GM18873 (cell line): Measurements from ENCODE around the gene LIPT1.
A peak's percentile ranks its signal among the peaks of the same experiment; 100 is the strongest.
"Not testable (repeated sequence)": the region's sequence is repeated elsewhere in the genome, so short reads cannot be mapped to it uniquely, and the experiment has no call there.

Experiments
- ATAC-seq: cut with Tn5 transposase; IDR thresholded peaks from one replicate; pipeline ENCODE4 v1.9.1; 2021; ENCODE audit warnings: mild to moderate bottlenecking, moderate library complexity, moderate number of reproducible peaks; ENCODE audit not compliant: unreplicated experiment, low FRiP score

The LIPT1 gene

DNA sequence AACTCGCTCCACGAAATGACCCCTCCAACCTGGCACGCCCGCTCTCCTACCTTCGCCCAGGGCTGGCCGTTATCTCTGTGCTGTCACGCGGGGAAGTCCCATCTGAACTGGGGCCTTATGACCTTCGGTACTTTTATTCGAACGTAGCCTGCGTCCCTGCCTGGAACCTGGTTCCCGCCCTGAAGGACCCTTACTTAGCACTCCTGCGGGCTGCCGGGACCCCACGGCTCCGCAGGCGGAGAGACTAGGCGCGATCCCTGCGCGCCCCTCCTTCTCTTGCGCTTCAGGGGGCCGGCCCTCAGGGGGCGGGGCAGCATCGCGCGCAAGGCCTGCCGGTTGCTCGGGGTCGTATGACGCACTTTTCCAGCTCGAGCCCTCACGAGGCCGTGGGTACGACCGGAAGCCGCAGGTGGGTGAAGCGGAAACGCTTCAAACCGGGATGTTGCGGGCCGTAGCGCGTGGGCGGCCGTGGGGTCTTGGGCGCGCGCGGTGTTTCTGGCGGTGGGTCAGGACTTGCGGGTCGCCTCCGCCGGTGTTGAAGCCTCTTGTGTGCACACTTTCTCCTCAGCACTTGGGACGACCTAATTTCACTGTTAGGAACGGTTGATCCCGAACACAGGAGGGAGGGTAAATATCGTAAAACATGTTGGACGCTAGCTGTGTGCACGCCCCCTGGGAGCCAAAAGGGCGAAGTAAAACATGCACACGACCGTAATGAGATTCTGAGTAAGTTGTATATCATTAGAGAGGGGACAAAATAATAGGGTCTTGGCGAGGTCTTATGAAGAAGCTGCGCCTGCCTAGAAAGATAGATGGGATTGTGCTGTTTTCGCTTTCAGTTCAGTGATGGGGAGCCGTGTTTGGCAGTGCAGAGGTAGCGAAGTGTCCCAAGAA is at the start of gene LIPT1, which contains the start of gene TSGA10:
LIPT1 (plus strand) TSS at position 325 of the 894 bp plus-strand sequence. CDS start 6,991 bp downstream, outside the sequence.
TSGA10 (minus strand) TSS at position 300 of the 894 bp plus-strand sequence. CDS start 45,503 bp downstream, outside the sequence.
- peak; percentile 91 for ATAC-seq

DNA sequence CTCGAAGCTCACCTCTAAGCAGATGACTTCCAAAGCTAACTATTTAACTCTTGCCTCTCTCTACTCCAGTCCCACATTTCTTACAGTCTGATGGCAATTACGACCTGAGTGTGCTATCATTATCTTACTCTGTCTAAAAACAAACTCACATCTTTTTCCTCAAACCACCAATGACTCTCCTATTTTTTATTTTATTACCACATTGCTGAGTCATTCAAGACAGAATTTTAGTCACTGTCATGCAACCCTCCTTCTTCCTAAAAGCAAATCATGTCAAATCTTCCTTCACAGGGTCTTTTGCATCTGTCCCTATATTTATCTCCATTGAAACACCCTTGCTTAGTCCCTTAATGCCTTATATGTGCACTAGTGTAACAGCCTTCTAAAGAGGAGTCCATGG is 47.9 kb upstream of the LIPT1 start:
- ATAC-seq, result no peak

DNA sequence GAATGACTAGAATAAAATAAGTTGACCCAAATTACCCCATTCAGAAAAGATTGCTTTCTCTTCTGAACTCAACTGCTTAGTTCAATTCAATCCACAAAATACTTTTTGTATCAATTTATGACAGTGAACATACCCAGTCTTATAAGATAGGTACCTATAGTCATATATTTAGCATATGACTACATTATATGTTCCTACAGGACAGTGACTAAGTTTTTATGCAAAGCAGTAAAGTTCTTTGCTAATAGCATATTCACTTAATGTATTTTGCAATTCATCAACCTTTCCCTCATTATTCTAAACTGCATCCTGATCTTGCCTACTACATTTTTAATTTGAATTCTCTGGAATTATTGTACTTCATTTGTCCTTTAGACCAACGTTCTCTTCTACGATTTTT is 43.5 kb upstream of the LIPT1 start:
- no peak for ATAC-seq

DNA sequence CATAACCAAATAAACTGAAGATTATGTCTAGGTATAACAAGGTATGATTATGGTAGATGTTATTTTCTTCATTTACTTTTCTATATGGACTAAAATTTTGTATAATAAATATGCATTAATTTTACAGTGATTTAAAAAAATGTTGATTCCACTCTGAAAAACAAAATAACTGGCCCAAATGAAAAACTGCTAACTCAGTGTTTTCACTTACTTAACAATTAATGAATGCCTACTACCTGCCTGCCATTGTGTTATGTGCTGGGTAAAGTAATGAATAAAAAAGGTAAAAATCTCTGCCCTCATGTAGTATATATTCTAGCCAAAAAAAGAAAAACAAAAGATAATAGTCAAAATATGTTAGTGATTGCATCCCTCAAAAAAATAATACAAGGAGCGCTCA is 42.8 kb upstream of the LIPT1 start:
- ATAC-seq, result no peak

DNA sequence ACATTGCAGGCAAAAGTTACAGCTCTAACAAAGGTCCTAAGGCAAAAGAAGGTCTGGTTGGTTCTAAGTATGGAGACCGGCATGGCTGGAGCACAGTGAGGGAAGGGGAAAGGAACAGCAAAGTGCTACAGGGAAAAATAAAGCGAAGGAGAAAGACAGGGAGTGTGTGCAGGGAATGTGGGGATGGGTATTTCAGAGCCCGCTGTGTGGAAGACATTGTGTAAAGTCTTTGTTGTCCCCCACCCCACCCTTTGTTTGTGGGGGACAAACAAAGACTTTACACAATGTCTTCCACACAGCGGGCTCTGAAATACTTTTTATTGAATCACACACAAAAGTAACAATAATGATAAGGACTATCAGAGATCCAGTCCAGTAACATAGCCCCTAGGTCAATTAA is 42.1 kb upstream of the LIPT1 start:
- no peak for ATAC-seq

DNA sequence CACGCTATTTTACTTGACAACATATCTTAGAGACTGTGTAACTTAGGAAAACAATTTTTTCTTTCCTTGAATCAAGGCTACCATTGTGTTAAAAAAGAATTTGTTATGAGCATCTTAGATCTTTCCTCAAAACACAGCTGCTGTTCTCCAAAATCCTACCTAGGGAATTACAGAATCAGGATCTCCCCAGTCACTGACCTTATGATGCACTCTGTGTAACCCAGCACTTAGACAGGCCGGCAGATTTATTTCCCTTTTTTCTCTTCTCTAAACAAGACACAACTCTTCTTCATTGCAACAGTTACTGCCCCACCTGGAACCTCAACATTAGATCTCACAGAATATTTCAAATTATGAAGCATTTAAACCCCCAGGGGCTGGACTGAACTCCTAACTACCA is 26.8 kb upstream of the LIPT1 start:
- ATAC-seq, result no peak

DNA sequence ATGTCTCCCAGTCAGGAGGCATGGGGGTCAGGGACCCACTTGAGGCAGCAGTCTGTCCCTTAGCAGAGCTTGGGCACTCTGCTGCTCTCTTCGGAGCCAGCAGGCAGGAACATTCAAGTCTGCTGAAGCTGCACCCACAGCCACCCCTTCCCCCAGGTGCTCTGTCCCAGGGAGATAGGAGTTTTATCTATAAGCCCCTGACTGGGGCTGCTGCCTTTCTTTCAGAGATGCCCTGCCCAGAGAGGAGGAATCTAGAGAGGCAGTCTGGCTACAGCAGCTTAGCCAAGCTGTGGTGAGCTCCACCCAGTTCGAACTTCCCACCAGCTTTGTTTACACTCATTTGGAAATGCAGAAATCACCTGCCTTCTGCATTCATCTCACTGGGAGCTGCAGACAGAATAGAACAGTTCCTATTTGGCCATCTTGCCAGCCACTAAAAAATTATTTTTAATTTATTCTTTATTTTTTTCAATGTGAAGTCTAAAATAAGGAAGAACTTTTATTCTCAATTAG is 19.7 kb upstream of the LIPT1 start:
- not testable (repeated sequence) for ATAC-seq

DNA sequence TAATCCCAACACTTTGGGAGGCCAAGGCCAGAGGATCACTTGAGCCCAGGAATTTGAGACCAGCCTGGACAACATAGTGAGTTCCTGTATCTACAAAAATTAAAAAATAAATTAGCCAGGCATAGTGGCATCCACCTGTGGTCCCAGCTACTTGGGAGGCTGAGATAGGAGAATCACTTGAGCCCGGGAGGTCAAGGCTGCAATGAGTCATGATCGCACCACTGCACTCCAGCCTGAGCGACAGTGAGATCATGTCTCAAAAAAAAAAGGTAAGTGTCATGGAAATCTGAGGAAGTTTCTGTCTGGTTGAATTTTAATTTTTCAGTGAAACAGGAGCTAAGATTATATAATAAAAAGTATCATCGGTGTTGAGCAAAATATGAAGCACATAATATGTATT is 15.8 kb upstream of the LIPT1 start:
- no peak for ATAC-seq

DNA sequence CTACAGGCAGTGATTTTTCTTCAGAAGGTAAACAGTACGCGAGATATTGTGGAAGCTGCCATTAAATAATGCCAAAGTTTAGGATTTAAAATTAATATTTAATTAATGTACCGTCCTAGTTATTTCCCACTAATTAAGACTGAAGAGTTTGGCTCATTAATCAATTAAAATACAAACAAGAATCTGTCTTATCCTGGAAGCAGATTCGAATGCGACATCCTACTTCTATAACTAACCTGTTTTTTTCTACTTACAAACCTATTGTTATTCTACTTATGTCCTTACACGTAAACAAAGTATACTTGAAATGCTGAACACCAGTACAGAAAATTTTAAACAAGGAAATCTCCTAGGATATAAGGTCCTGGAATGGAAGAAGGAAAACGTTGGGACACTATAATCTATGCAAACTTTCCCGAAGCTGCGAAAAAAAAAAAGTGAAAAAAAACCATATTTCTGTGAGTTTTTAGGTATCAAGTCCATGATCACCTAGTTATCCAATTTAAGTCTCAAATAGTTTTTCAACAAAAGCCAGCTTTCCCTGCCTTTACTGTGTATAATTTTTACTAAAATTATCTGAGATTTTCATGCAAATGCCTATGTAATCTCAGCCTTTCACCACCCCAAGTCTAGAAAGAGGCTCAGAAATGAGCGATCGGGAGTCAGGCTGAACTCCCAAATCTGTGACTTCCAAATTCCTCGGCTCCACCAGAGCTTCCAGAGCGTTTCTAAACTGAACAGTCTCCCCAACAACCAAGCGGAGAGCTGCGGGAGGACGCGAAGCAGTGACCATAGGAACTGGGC is 14.5 kb upstream of the LIPT1 start:
- no peak for ATAC-seq

DNA sequence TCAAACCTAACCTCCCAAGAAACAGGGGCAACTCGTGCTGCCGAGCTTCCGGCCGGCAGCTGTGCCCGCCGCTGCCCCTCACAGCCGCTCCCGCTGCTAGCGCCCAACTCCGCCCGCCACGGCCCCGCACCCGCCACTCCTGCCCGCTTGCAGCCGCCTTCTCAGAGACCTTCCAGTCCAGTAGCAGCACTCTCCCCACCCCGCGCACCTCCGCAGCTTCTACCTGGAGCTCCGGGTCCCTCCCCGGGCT is 14.0 kb upstream of the LIPT1 start:
- ATAC-seq, result peak; percentile 31

DNA sequence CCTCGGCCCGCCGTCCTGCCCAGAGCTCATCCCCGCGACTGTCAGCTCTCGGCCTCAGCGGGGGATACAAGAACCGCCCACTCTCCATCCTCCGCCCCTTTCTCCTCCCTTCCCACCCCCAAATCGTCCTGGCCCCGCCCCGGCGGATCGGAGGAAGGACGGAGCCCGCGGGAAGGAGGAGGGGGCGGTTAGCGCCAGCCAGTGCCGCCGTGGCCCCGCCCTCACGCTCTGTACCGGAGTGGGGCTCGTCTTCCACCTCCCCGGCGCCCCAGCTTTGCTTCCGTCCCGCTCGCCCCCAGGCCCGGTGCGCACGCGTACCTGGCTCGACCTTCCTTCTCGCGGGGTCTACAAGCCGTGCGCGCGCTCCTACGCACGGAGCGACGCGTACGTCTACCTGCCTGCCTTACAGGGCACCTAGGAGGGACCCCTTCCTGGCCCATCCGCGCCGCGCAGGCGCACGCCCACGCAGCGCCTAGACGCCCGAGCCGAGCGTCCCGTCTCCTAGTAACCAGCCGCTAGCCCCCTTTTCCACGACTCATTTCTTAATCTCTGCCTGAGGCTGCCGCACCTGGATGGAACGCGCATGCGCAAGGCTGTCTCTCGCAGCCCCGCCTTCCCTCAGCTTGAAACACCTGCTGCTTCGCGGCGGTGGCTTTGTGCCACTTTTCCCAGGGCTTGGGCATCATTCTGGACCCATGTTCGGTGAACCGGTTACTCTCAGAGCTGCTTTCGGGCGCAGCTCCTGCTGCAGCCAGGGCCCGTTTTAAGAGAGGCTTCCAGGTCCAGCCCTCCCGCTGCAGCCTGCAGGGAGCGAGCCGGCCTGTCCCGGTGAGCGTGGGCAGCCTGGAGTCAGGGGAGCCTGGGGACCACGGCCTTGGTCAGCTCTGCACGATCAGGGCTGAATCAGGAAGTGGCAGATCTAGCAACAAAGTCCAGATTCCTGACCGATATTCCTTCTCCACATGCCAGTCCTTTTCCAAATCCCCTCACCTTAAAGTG is 13.4 kb upstream of the LIPT1 start, which contains the start of gene C2orf15:
C2orf15 (plus strand) TSS at position 598 of the 999 bp plus-strand sequence. CDS start 8,852 bp downstream, outside the sequence.
- peak; percentile 77 for ATAC-seq

DNA sequence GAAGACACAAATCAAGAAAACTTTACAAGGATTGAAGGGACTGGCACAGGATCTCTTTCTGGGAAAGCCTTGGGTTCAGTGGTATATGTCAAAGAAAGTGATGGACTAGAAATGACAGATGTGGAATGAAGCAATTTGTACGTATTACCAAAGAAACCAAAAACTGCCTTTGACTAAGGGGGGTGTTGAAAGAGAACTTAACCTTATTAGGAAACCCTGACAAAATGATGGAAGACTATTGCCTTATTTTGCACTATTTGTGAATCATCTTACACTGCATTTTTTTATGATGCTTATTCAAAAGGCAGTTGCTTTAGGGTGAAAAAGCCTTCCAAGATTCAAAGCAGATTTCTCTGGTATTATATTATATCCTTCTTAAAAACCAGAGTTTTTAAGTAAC is 4.1 kb upstream of the LIPT1 start:
- no peak for ATAC-seq

DNA sequence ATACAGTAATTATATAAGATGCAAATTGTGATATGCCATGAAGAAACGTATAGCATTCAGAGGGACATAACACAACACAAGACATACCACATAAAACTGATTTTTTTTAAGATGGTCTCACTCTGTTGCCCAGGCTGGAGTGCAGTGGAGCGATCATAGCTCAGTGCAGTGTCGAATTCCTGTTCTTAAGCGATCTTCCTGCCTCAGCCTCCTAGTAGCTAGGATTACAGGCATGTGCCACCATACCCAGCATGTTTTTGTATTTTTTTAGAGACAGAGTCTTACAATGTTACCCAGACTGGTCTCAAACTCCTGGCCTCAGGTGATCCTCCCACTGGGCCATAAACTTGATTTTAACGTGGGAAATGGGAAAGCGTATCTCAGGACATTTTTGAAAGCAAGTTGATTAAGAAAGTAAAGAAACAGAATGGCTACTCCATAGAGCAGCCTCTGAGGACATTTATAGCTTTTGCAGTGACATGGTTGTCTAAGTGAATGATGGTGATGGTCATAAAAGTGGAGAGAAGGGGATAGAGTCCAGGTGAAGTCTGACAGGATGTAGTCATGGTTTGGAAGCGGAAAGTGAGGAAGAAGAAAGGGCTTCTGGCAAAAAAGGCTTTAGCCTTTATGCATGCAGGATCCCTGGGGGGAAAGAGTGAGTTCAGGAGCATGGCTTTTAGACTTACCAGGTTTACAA is 2.4 kb upstream of the LIPT1 start:
- no peak for ATAC-seq

DNA sequence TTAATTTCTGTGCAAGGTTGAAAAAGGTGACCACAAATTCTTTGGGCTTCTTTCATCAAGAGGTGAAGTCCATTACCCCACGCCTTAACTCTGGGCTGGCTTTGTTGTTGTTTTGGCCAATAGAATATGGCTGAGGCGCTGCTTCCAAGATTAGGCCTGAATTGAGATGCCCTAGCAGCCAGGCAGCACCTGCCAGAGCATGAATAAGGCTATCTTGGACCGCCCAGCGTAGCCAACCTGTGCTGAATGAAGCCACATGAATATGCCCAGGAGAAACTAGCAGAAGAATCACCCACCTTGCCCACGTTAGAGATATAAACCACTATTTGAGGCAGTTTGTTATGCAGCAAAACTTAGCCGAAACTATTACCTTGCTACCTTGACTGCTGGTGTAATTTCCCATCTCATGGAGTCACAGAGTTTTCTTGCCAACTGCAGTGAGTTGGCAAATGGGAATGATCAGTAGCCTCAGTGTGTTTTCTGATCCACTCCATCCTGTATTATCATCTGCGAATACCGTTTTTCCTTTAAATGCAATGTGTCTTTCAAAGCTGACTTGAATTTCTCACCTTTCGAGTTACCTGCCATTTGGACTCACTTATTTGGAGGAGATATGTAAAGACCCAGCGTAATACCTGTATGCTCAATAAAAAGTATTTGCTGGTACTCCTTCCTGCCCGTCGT is 704 bp upstream of the LIPT1 start:
- ATAC-seq, result no peak

DNA sequence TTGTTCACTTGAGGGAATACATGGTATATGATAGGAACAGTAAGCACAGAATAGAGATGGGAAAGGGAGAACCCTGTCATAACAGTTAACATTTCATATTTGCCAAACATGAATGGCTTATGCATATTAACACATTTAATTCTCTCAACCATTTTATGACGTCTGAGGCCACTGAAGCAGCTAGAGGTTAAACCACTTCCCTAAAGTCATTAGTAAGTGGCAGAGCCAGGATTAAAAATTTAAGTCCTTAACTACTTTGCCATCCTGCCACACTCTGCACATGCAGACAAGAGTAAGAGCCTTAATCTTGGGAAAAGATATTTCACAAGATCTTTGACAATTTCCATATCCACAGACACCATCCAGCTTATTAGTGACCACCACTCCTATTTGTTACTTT is 2.1 kb downstream of the LIPT1 start:
- no peak for ATAC-seq

DNA sequence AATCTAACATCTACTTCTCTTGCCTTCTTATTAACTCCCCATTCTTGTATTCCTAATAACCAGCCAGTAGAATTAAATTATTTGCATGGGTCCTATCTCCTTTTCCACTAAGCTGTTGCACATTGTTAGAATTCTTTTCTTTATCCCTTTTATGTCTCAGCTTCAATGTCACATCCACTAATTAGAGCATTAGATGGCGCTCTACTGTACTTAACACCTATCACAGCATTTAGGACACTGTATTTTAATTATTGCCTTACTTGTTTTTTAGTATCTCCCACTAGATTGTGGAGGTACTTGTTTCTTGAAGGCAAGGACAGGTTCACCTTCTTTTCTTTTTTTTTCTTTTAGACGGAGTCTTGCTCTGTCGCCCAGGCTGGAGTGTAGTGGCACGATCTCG is 3.8 kb downstream of the LIPT1 start:
- no peak for ATAC-seq

DNA sequence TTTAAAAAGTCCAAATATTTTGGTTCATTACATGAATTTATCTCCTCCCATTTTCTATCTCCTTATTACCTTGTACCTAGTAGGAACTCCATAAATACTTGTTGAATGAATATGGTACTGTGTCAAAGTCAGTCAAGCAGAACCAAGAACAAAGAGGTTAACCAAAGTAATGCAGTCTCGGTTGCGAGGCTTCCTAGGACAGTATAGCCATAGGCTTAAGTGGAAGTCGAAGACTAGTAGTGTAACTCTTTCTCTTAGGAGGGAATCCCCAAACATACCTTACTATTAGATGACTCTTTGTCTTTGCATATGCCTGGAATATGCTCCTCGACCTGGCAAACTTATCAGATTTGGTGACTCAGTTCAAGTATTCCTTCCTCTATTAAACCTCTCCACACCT is 4.8 kb downstream of the LIPT1 start:
- ATAC-seq, result no peak

DNA sequence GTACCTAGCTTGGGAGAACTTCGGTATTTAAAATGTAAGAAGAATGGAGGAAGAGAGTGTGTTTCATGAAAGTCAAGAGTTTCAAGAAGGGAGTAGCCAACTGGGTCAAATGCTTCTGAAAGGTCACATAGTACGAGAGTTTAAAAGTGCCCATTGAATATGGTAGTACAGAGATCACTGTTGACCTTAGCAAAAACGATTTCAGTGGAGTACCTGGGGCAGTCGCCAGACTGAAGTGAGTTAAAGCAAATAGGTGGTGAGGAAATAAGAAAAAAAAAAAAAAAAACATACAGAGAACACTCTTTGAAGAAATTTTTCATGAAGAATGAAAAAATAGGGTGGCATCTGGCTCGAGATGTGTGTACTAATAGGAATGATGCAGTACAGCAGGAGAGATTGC is 11.5 kb downstream of the LIPT1 start:
- no peak for ATAC-seq

DNA sequence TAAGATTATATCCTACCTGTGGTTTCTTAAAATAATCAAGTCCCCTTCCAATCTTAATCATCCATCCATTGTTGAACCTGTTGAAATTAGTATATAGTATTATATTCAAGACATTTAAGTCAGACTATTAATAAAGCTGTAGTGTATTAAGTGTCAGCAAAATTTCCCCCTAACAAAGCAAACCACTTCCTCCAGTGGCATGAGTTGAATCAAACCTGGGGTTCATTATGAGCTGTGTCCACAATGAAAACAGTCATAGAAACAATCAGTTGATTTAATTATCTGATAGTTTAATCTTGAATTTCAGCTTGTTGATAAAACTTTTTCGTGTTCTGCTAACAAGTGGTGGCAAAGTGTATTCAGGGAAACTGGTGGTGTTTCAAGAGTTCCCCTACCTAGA is 14.8 kb downstream of the LIPT1 start:
- no peak for ATAC-seq
